ENCODE measurements around the gene RTN4. TPM values are rescaled to one million over a fixed set of nuclear protein-coding genes. Genes with fewer than 3 reads are reported as not detected.

The RTN4 gene
- total and polyA plus RNA-seq, 2 of the 4 experiments (the other 2 are of a cell fraction) = 77.8 to 588 TPM

GRCh38 chr2:55052129-55053061, 2.1 kb upstream of the RTN4 start:
- peak overlapping the region; percentile 86 to 88 for H4K8ac ChIP-seq (ENCODE audit: low read depth in 2 of 2, low read length in 2 of 2)
- H2AFZ ChIP-seq (replicated peaks; ENCODE audit: low read length, poor library complexity) = no peak overlapping the region
- H2BK20ac ChIP-seq (ENCODE audit: low read depth, low read length) = peak overlapping the region; percentile 95
- no peak overlapping the region for H2AK9ac ChIP-seq (replicated peaks; ENCODE audit: low read depth, low read length, poor library complexity)
- peak overlapping the region; percentile 59; the same call in 1 of the 2 replicates for H3K27ac ChIP-seq (ENCODE audit: insufficient read depth, low read length)
- ATAC-seq (ENCODE audit: low read depth) (no peak), DNase-seq (peak; percentile 84)
- H2BK15ac ChIP-seq (ENCODE audit: low read depth, low read length) = peak overlapping the region; percentile 96
- peaks cover 2% of the 10 kb centered on the region for H3K36me3 ChIP-seq (ENCODE audit: control insufficient read depth, insufficient read depth, low read length)
- H3K4me3 ChIP-seq (ENCODE audit: insufficient read depth, low read depth, low read length) = no peak overlapping the region
- H4K20me1 ChIP-seq (ENCODE audit: insufficient read depth, low read length) = peaks cover 24% of the 10 kb centered on the region
- H3K18ac ChIP-seq (ENCODE audit: low read depth, low read length) = peak overlapping the region; percentile 80; the same call in 1 of the 2 replicates
- peak overlapping the region; percentile 95 for H3K14ac ChIP-seq (replicated peaks; ENCODE audit: low read depth, low read length)
- dilution Hi-C loops (cut with HindIII; ENCODE audit: low sequenced_read_pairs, unreplicated experiment) (no loop called here), in situ Hi-C loops (cut with MboI; ENCODE audit: low sequenced_read_pairs) (no loop called here), intact Hi-C loops (cut with micrococcal nuclease) (no loop called here)
- H3K4me2 ChIP-seq (ENCODE audit: low read depth, low read length) = peak overlapping the region; percentile 82
- WGBS, 2 experiments (ENCODE audit: extremely low coverage in 2 of 2, insufficient read length in 1 of 2) = 100% methylated on average over 2 of the region's 7 CpGs; no CpG with 5 or more reads in 1 of the 2 experiments
- H3K4me1 ChIP-seq (ENCODE audit: control insufficient read depth, insufficient read depth, low read length) = 0 out of 2 replicates have a peak, but pooled peaks cover 2% of the 10 kb centered on the region
- peak overlapping the region; percentile 85; the same call in 1 of the 2 replicates for H3K4ac ChIP-seq (ENCODE audit: low read depth, low read length)
- no peaks in the 10 kb centered on the region for H3K9me3 ChIP-seq (ENCODE audit: control insufficient read depth, insufficient read depth, low read length)
- peak overlapping the region; percentile 35; the same call in 1 of the 2 replicates for H3K9ac ChIP-seq (ENCODE audit: low read depth, low read length)
- peak overlapping the region; percentile 84 for H4K91ac ChIP-seq (ENCODE audit: insufficient read depth, low read depth, low read length)
- 0 out of 2 replicates have a peak, but pooled peaks cover 3% of the 10 kb centered on the region for H3K9me1 ChIP-seq (ENCODE audit: insufficient read depth, low read length)
- POLR2A ChIA-PET (ENCODE audit: unreplicated experiment) = interaction anchor here (0.6 to 1.0 kb wide), 4 partner anchors 20 to 192 kb away, joined by 3 to 4 read pairs (median 3); no protein-coding TSS in a partner anchor
- H2BK120ac ChIP-seq (ENCODE audit: low read depth, low read length) = peak overlapping the region; percentile 64
- H3K23ac ChIP-seq (ENCODE audit: low read depth, low read length) = peak overlapping the region; percentile 85; the same call in 1 of the 2 replicates
- H4K5ac ChIP-seq (ENCODE audit: low read depth, low read length) = peak overlapping the region; percentile 37; the same call in 1 of the 2 replicates
- H2AK5ac ChIP-seq (ENCODE audit: low read depth, low read length) = no peak overlapping the region
- H3K56ac ChIP-seq (ENCODE audit: extremely low read depth, insufficient read depth, low read length) = peak overlapping the region; percentile 82
- H3K79me1 ChIP-seq (ENCODE audit: low read depth in 1 of 2, low read length in 2 of 2) = peaks cover 10 to 18% of the 10 kb centered on the region in 2 experiments; a peak in 3 of 4 replicates
- no TSS peak for BruUV-seq (replicated peaks)
- CTCF ChIA-PET = interaction anchor here (0.7 to 2.0 kb wide), 2 partner anchors 60 to 115 kb away, joined by 3 to 5 read pairs; no protein-coding TSS in a partner anchor
- H2BK5ac ChIP-seq (ENCODE audit: low read depth, low read length, poor library complexity, severe bottlenecking) = peak overlapping the region; percentile 99
- H3K27me3 ChIP-seq (ENCODE audit: control insufficient read depth, insufficient read depth, low read length) = no peaks in the 10 kb centered on the region
- TF ChIP-seq POLR2A (IDR thresholded peaks at IDR 0.05; ENCODE audit: low read depth, low read length) (0 out of 2 replicates have a peak, but pooled peaks have one; percentile 13), BHLHE40 (IDR thresholded peaks at IDR 0.05; ENCODE audit: low read depth, low read length) (peak; percentile 68), RCOR1 (IDR thresholded peaks at IDR 0.05; ENCODE audit: insufficient replicate concordance, low read length) (no peak), RAD21 (IDR thresholded peaks at IDR 0.05; ENCODE audit: low read length) (0 out of 2 replicates have a peak, but pooled peaks have one; percentile 12)
